Stimulated activated naive B cell treated with anti-CD40 and anti-IgM and Interleukin-4, amounts not matched to agents 10 μg/mL and 1 μg/mL and 100 μg/mL, for 72 hours (primary cell): ENCODE data around the gene STARD5.

Experiments used
- ATAC-seq, 2 donors: fragments of 150-1000 bp; cut with Tn5 transposase; replicated peaks; 2 replicates each; pipeline ENCODE4 v1.10.0; 2021; ENCODE audit warnings: moderate library complexity in 1 of 2
- DNase-seq: peaks from one replicate; pipeline ENCODE4 v3.0.0; 2021
- H3K27ac Mint-ChIP-seq: one replicate; pipeline ENCODE4 v1.8.0; 2022; ENCODE audit warnings: mild to moderate bottlenecking, mixed read lengths
- H3K27me3 Mint-ChIP-seq, 2 donors: one replicate each; pipeline ENCODE4 v1.8.0; 2022; ENCODE audit warnings: mixed read lengths in 2 of 2
- H3K36me3 Mint-ChIP-seq, 2 donors: one replicate each; pipeline ENCODE4 v1.8.0; 2022; ENCODE audit warnings: mixed read lengths in 2 of 2, mild to moderate bottlenecking in 1 of 2
- H3K4me1 Mint-ChIP-seq, 2 donors: one replicate each; pipeline ENCODE4 v1.8.0; 2022; ENCODE audit warnings: mixed read lengths in 2 of 2, mild to moderate bottlenecking in 1 of 2
- H3K4me3 Mint-ChIP-seq, 2 donors: one replicate each; pipeline ENCODE4 v1.8.0; 2022; ENCODE audit warnings: mild to moderate bottlenecking in 2 of 2, mixed read lengths in 2 of 2, moderate library complexity in 1 of 2
- H3K9me3 Mint-ChIP-seq, 2 donors: one replicate each; pipeline ENCODE4 v1.8.0; 2022; ENCODE audit warnings: mixed read lengths in 2 of 2, mild to moderate bottlenecking in 1 of 2

Gene STARD5

DNA sequence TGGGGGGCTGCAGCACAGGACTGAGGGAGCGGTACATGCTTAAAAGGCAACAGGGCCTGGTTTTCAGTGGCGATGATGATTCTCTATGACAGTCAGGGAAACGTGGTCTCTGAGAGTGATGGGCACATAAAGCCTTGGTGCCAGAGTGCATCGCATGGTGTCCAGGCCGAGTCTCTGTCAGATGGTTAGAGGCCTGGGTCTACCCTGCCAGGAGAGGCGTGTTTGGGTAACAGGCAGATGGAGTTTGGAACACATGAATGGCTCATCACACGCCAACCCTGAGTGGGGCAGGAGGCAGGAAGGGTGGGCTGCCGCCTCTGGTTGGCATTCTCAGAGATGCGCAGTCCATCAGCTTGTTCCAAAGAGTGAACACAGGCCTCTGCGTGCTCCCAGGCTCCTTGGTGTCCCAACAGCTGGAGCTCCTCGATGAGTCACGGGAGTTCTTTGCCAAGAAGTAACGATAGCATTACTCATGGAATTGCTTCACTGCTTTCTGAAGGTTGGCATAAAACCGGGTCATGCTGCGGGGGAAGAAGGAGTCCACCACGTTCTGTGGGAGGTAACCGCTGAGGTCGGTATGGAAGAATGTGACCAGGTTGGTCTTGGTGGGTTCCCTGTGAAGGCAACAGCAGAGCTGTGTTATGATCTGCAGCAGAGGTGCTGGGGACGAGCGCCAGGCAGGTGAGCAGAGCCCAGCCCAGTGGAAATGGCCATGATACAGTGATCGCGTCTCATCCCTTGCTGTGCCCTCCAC is 11.0 kb downstream of the STARD5 start:
- H3K27ac Mint-ChIP-seq: peak overlapping the region; percentile 97
- no peaks in the 10 kb centered on the region for H3K27me3 Mint-ChIP-seq
- peaks cover 59 to 86% of the 10 kb centered on the region in 2 donors for H3K4me1 Mint-ChIP-seq
- H3K9me3 Mint-ChIP-seq: peaks cover 0 to 3% of the 10 kb centered on the region in 2 donors
- no peak for ATAC-seq
- peak overlapping the region in 1 of 2 donors; percentile 55 for H3K4me3 Mint-ChIP-seq
- H3K36me3 Mint-ChIP-seq: peaks cover 43 to 86% of the 10 kb centered on the region in 2 donors
- no peak for DNase-seq

DNA sequence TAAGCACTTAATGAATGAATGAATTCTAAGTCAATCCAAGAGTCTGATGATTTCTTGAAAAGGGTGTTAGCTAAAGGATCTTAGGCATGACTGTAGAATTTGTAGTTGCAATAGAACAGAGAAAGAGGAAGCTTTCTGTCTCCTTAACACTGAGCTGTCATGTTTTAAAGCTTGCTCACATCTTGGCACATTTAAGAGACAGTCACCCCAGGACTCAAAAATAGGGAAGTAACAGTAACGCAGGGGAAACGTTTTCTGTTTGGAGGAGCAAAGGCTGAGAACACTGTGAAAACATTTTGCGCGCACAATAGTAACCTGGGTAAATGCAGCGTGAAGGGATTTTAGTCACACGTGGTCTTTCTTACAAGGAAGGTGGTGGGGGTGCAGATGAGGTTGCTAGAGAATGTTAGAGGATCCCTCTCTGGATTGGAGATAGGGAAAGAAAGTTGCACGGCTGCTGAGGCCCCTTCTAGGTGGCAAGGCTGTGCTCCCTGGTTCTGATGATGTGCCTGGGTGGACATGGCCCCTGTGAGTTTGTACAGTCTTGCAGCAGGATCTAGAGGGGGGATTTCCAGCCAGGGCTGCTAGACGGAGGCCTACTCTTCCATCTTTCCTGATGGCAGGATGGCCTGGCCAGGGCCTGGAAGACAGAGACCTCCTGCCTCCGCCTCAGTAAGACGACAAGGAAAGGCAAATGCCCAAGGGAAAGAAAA is 12.0 kb downstream of the STARD5 start:
- peak overlapping the region; percentile 55 to 65 for H3K4me3 Mint-ChIP-seq
- peaks cover 46 to 84% of the 10 kb centered on the region in 2 donors for H3K36me3 Mint-ChIP-seq
- H3K4me1 Mint-ChIP-seq: peaks cover 55 to 84% of the 10 kb centered on the region in 2 donors
- H3K9me3 Mint-ChIP-seq: peaks cover 0 to 3% of the 10 kb centered on the region in 2 donors
- H3K27me3 Mint-ChIP-seq: no peaks in the 10 kb centered on the region
- ATAC-seq (peak; percentile 93 to 94), DNase-seq (peak; percentile 63)
- H3K27ac Mint-ChIP-seq: peak overlapping the region; percentile 97

DNA sequence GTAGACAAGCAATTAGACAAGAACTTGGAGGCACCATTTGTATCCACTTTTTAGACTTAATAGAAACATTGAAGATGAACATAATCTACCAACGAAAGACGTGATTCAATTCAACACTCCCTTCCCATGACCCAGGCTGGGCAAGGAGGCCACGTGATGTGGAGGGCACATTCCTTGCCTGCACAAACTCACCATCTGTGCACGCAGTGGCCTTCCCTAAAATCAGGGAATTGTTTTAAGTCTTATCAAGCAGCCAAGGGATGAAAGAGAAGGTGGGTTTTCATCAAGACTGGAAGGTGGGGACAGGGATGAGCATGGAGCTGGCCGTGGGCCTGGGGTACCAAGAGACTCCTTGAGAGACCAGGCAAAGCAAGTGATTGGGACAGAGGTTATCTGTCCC is 13.5 kb downstream of the STARD5 start:
- H3K36me3 Mint-ChIP-seq: peaks cover 56 to 88% of the 10 kb centered on the region in 2 donors
- ATAC-seq (no peak), DNase-seq (no peak)
- H3K9me3 Mint-ChIP-seq: peaks cover 0 to 3% of the 10 kb centered on the region in 2 donors
- H3K4me1 Mint-ChIP-seq: peaks cover 46 to 82% of the 10 kb centered on the region in 2 donors
- no peak overlapping the region for H3K4me3 Mint-ChIP-seq
- H3K27ac Mint-ChIP-seq: peak overlapping the region; percentile 97
- H3K27me3 Mint-ChIP-seq: no peaks in the 10 kb centered on the region

DNA sequence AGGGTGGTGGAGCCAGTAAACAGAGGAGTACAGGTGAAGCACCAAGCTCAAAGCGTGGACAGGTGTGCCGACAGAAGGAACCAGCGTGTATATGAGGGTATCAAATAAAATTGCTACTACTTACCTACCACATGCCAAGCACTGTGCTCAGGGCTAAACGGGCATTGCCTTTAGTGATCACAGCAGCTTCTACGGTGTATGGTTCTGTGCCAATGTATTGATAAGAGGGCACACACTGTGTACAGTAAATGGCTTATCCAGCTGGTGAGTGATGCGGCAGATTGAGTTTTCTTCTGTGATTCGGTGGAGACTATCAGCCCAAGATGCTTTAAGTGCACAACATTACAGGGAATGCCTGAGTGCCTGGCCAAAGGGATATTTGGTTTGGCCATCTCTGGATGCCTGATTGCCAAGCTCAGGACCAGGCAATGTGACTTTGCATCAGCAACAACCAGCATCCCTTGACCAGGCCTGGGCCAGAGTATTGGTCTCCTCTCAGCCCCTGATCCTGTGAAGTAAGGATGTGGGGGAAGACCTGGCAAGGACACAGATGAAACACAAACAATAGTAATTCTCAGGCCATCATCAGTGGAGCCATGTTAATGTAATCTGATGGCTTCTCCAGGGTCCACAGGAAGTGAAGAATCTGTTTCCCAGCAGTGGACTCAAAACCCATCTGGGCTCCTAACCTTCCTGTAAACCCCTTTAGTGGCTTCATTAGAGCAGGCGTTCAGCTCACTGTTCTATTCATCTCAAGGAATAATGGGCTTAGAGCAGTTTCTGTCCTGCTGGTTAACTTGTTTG is 14.1 kb downstream of the STARD5 start:
- Mint-ChIP-seq H3K27me3 (no peaks in the 10 kb centered on the region), H3K27ac (peak overlapping the region; percentile 97), H3K9me3 (peaks cover 0 to 3% of the 10 kb centered on the region in 2 donors), H3K4me3 (no peak overlapping the region), H3K4me1 (peaks cover 40 to 78% of the 10 kb centered on the region in 2 donors), H3K36me3 (peaks cover 55 to 84% of the 10 kb centered on the region in 2 donors)
- no peak for ATAC-seq
- DNase-seq: no peak

- Mint-ChIP-seq H3K4me1 (peaks cover 51 to 82% of the 10 kb centered on the region in 2 donors), H3K27ac (peak overlapping the region; percentile 56), H3K36me3 (peaks cover 66 to 91% of the 10 kb centered on the region in 2 donors), H3K9me3 (peaks cover 0 to 3% of the 10 kb centered on the region in 2 donors), H3K4me3 (no peak overlapping the region), H3K27me3 (no peaks in the 10 kb centered on the region)
- no peak for DNase-seq
- ATAC-seq: no peak
Observed at GRCh38 chr15:81308260-81308659, 15.7 kb downstream of the STARD5 start.

GRCh38 chr15:81304226-81304625 is 19.7 kb downstream of the STARD5 start:
- Mint-ChIP-seq H3K4me1 (peaks cover 58 to 85% of the 10 kb centered on the region in 2 donors), H3K27me3 (no peaks in the 10 kb centered on the region), H3K9me3 (peaks cover 0 to under 1% of the 10 kb centered on the region in 2 donors), H3K27ac (peak overlapping the region; percentile 97), H3K36me3 (peaks cover 72 to 91% of the 10 kb centered on the region in 2 donors), H3K4me3 (peak overlapping the region; percentile 35 to 44)
- DNase-seq (no peak), ATAC-seq (peak in 1 of 2 donors; percentile 11)

GRCh38 chr15:81303244-81304225 is 20.4 kb downstream of the STARD5 start:
- peak overlapping the region; percentile 70 to 77 for H3K4me3 Mint-ChIP-seq
- H3K27me3 Mint-ChIP-seq: no peaks in the 10 kb centered on the region
- H3K9me3 Mint-ChIP-seq: no peaks in the 10 kb centered on the region
- ATAC-seq (no peak), DNase-seq (no peak)
- H3K27ac Mint-ChIP-seq: peak overlapping the region; percentile 97
- peaks cover 63 to 90% of the 10 kb centered on the region in 2 donors for H3K4me1 Mint-ChIP-seq
- peaks cover 69 to 91% of the 10 kb centered on the region in 2 donors for H3K36me3 Mint-ChIP-seq

- Mint-ChIP-seq H3K4me1 (peaks cover 70 to 93% of the 10 kb centered on the region in 2 donors), H3K36me3 (peaks cover 74 to 91% of the 10 kb centered on the region in 2 donors), H3K9me3 (no peaks in the 10 kb centered on the region), H3K27ac (peak overlapping the region; percentile 97), H3K4me3 (peak overlapping the region; percentile 70 to 77), H3K27me3 (no peaks in the 10 kb centered on the region)
- DNase-seq (no peak), ATAC-seq (peak; percentile 72 to 74)
Observed at GRCh38 chr15:81302701-81303109, 21.2 kb downstream of the STARD5 start.

- Mint-ChIP-seq H3K27me3 (no peaks in the 10 kb centered on the region), H3K4me1 (peaks cover 68 to 94% of the 10 kb centered on the region in 2 donors), H3K27ac (peak overlapping the region; percentile 97), H3K9me3 (no peaks in the 10 kb centered on the region), H3K36me3 (peaks cover 73 to 91% of the 10 kb centered on the region in 2 donors), H3K4me3 (peak overlapping the region; percentile 70 to 77)
- peak; percentile 76 for DNase-seq
- peak; percentile 85 to 86 for ATAC-seq
Observed at GRCh38 chr15:81301815-81302399, 22.0 kb downstream of the STARD5 start.

- no peaks in the 10 kb centered on the region for H3K9me3 Mint-ChIP-seq
- H3K27me3 Mint-ChIP-seq: no peaks in the 10 kb centered on the region
- ATAC-seq (no peak), DNase-seq (no peak)
- peak overlapping the region; percentile 97 for H3K27ac Mint-ChIP-seq
- H3K4me1 Mint-ChIP-seq: peaks cover 73 to 94% of the 10 kb centered on the region in 2 donors
- H3K36me3 Mint-ChIP-seq: peaks cover 72 to 90% of the 10 kb centered on the region in 2 donors
- peak overlapping the region; percentile 89 to 97 for H3K4me3 Mint-ChIP-seq
Observed at GRCh38 chr15:81301385-81301784, 22.6 kb downstream of the STARD5 start.

DNA sequence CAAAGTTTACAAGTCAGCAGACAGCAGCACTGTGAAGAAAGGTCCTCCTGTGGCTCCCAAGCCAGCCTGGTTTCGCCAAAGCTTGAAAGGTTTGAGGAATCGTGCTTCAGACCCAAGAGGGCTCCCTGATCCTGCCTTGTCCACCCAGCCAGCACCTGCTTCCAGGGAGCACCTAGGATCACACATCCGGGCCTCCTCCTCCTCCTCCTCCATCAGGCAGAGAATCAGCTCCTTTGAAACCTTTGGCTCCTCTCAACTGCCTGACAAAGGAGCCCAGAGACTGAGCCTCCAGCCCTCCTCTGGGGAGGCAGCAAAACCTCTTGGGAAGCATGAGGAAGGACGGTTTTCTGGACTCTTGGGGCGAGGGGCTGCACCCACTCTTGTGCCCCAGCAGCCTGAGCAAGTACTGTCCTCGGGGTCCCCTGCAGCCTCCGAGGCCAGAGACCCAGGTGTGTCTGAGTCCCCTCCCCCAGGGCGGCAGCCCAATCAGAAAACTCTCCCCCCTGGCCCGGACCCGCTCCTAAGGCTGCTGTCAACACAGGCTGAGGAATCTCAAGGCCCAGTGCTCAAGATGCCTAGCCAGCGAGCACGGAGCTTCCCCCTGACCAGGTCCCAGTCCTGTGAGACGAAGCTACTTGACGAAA is 24.2 kb downstream of the STARD5 start:
- peak overlapping the region; percentile 89 to 97 for H3K4me3 Mint-ChIP-seq
- peaks cover 73 to 93% of the 10 kb centered on the region in 2 donors for H3K36me3 Mint-ChIP-seq
- ATAC-seq (no peak), DNase-seq (no peak)
- H3K27me3 Mint-ChIP-seq: no peaks in the 10 kb centered on the region
- no peaks in the 10 kb centered on the region for H3K9me3 Mint-ChIP-seq
- peaks cover 85 to 100% of the 10 kb centered on the region in 2 donors for H3K4me1 Mint-ChIP-seq
- peak overlapping the region; percentile 81 for H3K27ac Mint-ChIP-seq

DNA sequence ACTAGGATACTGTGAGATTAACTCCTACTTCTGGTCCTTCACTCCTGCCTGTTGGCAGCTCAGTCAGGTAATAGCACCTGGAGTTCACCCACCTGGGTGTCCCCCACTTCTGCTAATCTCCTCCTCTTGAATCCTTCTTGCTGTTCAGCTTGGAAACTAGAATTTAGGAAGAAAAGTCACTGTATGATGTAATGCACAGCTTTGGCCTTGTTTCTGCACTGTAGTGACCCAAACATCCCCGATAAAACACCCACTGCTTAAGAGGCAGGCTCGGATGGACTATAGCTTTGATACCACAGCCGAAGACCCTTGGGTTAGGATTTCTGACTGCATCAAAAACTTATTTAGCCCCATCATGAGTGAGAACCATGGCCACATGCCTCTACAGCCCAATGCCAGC is 24.8 kb downstream of the STARD5 start:
- peaks cover 84 to 100% of the 10 kb centered on the region in 2 donors for H3K4me1 Mint-ChIP-seq
- H3K36me3 Mint-ChIP-seq: peaks cover 70 to 92% of the 10 kb centered on the region in 2 donors
- H3K4me3 Mint-ChIP-seq: peak overlapping the region; percentile 89 to 97

More for the DNA sequence above, 24.8 kb downstream of the STARD5 start:
- ATAC-seq (no peak), DNase-seq (no peak)
- Mint-ChIP-seq H3K27me3 (no peaks in the 10 kb centered on the region), H3K27ac (peak overlapping the region; percentile 81), H3K9me3 (no peaks in the 10 kb centered on the region)
